H1 (cell line): Measurements from ENCODE around the gene CS. TPM values are rescaled to one million over a fixed set of nuclear protein-coding genes. Genes with fewer than 3 reads are reported as not detected.

Source experiments
- CTCF ChIA-PET: fragments of 300-600 bp; sonication (Branson Sonifier 250); formaldehyde crosslinking; loops from one replicate; lab custom pipeline; 2021; ENCODE audit not compliant: partially characterized antibody; lab: Charles Lee
- POLR2A ChIA-PET: fragments of 300-600 bp; sonication (Branson Sonifier 250); formaldehyde crosslinking; loops from one replicate; lab custom pipeline; 2021; ENCODE audit warnings: inconsistent platforms; ENCODE audit not compliant: partially characterized antibody; lab: Charles Lee
- DNase-seq, 2 experiments: peaks; one replicate each; pipeline versions ENCODE4 v3.0.0 to v3.0.0-alpha.2; 2010 to 2022; ENCODE audit warnings: low spot score in 2 of 2, low read depth in 1 of 2, mixed read lengths in 1 of 2
- FAIRE-seq: peaks from 2 replicates; lab custom pipeline; 2011; peaks lifted over from hg19 to GRCh38; lab: Jason Lieb, UNC
- H2AFZ ChIP-seq: 2 replicates; pipeline ENCODE4 v1.8.1; 2012; ENCODE audit warnings: low read length, inconsistent platforms
- H2AK5ac ChIP-seq: 2 replicates; pipeline ENCODE4 v1.6.1; 2013; ENCODE audit warnings: low read depth, low read length
- H2BK120ac ChIP-seq: replicated peaks from 2 replicates; pipeline ENCODE3; 2013; ENCODE audit warnings: low read depth, low read length, inconsistent platforms
- H2BK12ac ChIP-seq: 2 replicates; pipeline ENCODE4 v1.6.1; 2013; ENCODE audit warnings: low read depth, low read length
- H2BK15ac ChIP-seq: 2 replicates; pipeline ENCODE4 v1.6.1; 2013; ENCODE audit warnings: low read length
- H2BK20ac ChIP-seq: 2 replicates; pipeline ENCODE4 v1.6.1; 2013; ENCODE audit warnings: low read length
- H2BK5ac ChIP-seq: 2 replicates; pipeline ENCODE4 v1.6.1; 2013; ENCODE audit warnings: low read depth, low read length
- H3K14ac ChIP-seq: 2 replicates; pipeline ENCODE4 v1.6.1; 2013; ENCODE audit warnings: inconsistent platforms; ENCODE audit not compliant: insufficient read length
- H3K18ac ChIP-seq: 2 replicates; pipeline ENCODE4 v1.6.1; 2013; ENCODE audit warnings: low read length; ENCODE audit errors: extremely low read depth
- H3K23ac ChIP-seq: 2 replicates; pipeline ENCODE4 v1.6.1; 2013; ENCODE audit warnings: inconsistent platforms; ENCODE audit not compliant: insufficient read length
- H3K23me2 ChIP-seq: 2 replicates; pipeline ENCODE4 v1.6.1; 2013; ENCODE audit warnings: low read depth, low read length
- H3K27ac ChIP-seq: 2 replicates; pipeline ENCODE4 v1.6.1; 2011; ENCODE audit warnings: low read depth, low read length, inconsistent platforms
- H3K27me3 ChIP-seq, 4 experiments: replicated peaks in 1 of 4; 1 replicate in 1 of 4; 2 replicates in 3 of 4; pipeline versions ENCODE4 v1.6.1 to v1.8.1; 2011 to 2013; ENCODE audit warnings: low read length in 3 of 4, mild to moderate bottlenecking in 3 of 4, inconsistent platforms in 2 of 4, mixed read lengths in 2 of 4, moderate library complexity in 1 of 4; ENCODE audit not compliant: control insufficient read depth in 3 of 4, insufficient read depth in 3 of 4; ENCODE audit errors: extremely low read depth in 1 of 4
- H3K36me3 ChIP-seq, 4 experiments: 2 replicates each; pipeline versions ENCODE4 v1.6.1 to v1.8.1; 2011 to 2013; ENCODE audit warnings: mild to moderate bottlenecking in 4 of 4, low read length in 3 of 4, moderate library complexity in 2 of 4, control low read depth in 1 of 4, inconsistent platforms in 1 of 4; ENCODE audit not compliant: insufficient read depth in 4 of 4, control insufficient read depth in 2 of 4
- H3K4ac ChIP-seq: replicated peaks from 2 replicates; pipeline ENCODE3; 2013; ENCODE audit warnings: low read length, low read depth, mixed read lengths, inconsistent platforms; ENCODE audit not compliant: insufficient read length
- H3K4me1 ChIP-seq, 4 experiments: replicated peaks in 1 of 4; 1 replicate in 1 of 4; 2 replicates in 3 of 4; pipeline versions ENCODE4 v1.6.1 to v1.8.1; 2011 to 2013; ENCODE audit warnings: low read length in 3 of 4, inconsistent platforms in 2 of 4, mixed read lengths in 1 of 4; ENCODE audit not compliant: insufficient read depth in 4 of 4, control insufficient read depth in 3 of 4
- H3K4me2 ChIP-seq, 2 experiments: 2 replicates each; pipeline versions ENCODE4 v1.6.1 to v1.8.1; 2011 to 2013; ENCODE audit warnings: low read depth in 2 of 2, low read length in 2 of 2, control low read depth in 1 of 2, inconsistent platforms in 1 of 2, mild to moderate bottlenecking in 1 of 2; ENCODE audit not compliant: insufficient read depth in 1 of 2
- H3K4me3 ChIP-seq, 4 experiments: fragments of 200-600, 300-600 bp in 1 of 4; sonication (generic), shearing (Covaris generic), sonication (Bioruptor Twin) in 1 of 4; 2 replicates each; pipeline versions ENCODE4 v1.5.1 to v1.8.1; 2011 to 2016; ENCODE audit warnings: low read length in 4 of 4, low read depth in 3 of 4, control low read depth in 2 of 4, inconsistent platforms in 2 of 4, mild to moderate bottlenecking in 2 of 4, mixed read lengths in 1 of 4, moderate library complexity in 1 of 4; ENCODE audit not compliant: insufficient read depth in 2 of 4; ENCODE audit errors: extremely low read depth in 1 of 4
- H3K56ac ChIP-seq: replicated peaks from 2 replicates; pipeline ENCODE3; 2013; ENCODE audit warnings: low read depth, mild to moderate bottlenecking, mixed read lengths, low read length, inconsistent platforms; ENCODE audit not compliant: insufficient read length
- H3K79me1 ChIP-seq: 2 replicates; pipeline ENCODE4 v1.6.1; 2013; ENCODE audit warnings: low read depth, low read length, control low read depth
- H3K79me2 ChIP-seq, 2 experiments: 2 replicates each; pipeline versions ENCODE4 v1.6.1 to v1.8.1; 2012 to 2013; ENCODE audit warnings: low read length in 2 of 2, mild to moderate bottlenecking in 2 of 2, inconsistent platforms in 1 of 2; ENCODE audit not compliant: insufficient read depth in 2 of 2, control insufficient read depth in 1 of 2
- H3K9ac ChIP-seq, 4 experiments: replicated peaks in 1 of 4; 1 replicate in 1 of 4; 2 replicates in 3 of 4; pipeline versions ENCODE4 v1.6.1 to v1.8.1; 2011 to 2013; ENCODE audit warnings: low read depth in 3 of 4, low read length in 3 of 4, control low read depth in 2 of 4, mild to moderate bottlenecking in 2 of 4, moderate library complexity in 2 of 4, inconsistent platforms in 1 of 4; ENCODE audit errors: extremely low read depth in 1 of 4
- H3K9me3 ChIP-seq, 2 experiments: 2 replicates each; pipeline versions ENCODE4 v1.6.1 to v1.8.1; 2012 to 2013; ENCODE audit warnings: mild to moderate bottlenecking in 2 of 2, moderate library complexity in 2 of 2, control low read depth in 1 of 2, inconsistent platforms in 1 of 2, low read depth in 1 of 2, low read length in 1 of 2, mixed read lengths in 1 of 2; ENCODE audit not compliant: insufficient read depth in 2 of 2
- H4K20me1 ChIP-seq, 2 experiments: replicated peaks in 1 of 2; 2 replicates each; pipeline versions ENCODE3 to v1.8.1; 2011 to 2013; ENCODE audit warnings: inconsistent platforms in 2 of 2, low read length in 2 of 2, mild to moderate bottlenecking in 1 of 2; ENCODE audit not compliant: insufficient read depth in 2 of 2, control insufficient read depth in 1 of 2
- H4K5ac ChIP-seq: 2 replicates; pipeline ENCODE4 v1.6.1; 2013; ENCODE audit warnings: low read length, low read depth, mixed read lengths, inconsistent platforms; ENCODE audit not compliant: insufficient read length
- H4K8ac ChIP-seq: 2 replicates; pipeline ENCODE4 v1.8.0; 2013; ENCODE audit warnings: mild to moderate bottlenecking, moderate library complexity, low read length, inconsistent platforms; ENCODE audit not compliant: insufficient read depth; ENCODE audit errors: extremely low read depth
- H4K91ac ChIP-seq: replicated peaks from 2 replicates; pipeline ENCODE3; 2013; ENCODE audit warnings: low read length, mixed read lengths, inconsistent platforms; ENCODE audit not compliant: insufficient read length
- CHD1 ChIP-seq: IDR thresholded peaks from 2 replicates; pipeline ENCODE4 v1.6.1; 2012; ENCODE audit warnings: low read depth, low read length, improper control_type of control experiment
- CTBP2 ChIP-seq: IDR thresholded peaks from 2 replicates; pipeline ENCODE4 v1.7.0; 2011; ENCODE audit warnings: borderline replicate concordance, mild to moderate bottlenecking, moderate library complexity, mixed read lengths, low read length; ENCODE audit not compliant: insufficient read depth, insufficient read length
- CTCF ChIP-seq, 3 experiments: IDR thresholded peaks; 1 replicate in 2 of 3; 2 replicates in 1 of 3; pipeline versions ENCODE4 v1.5.1 to v1.6.1; 2011; ENCODE audit warnings: low read length in 3 of 3, mild to moderate bottlenecking in 3 of 3, inconsistent platforms in 2 of 3, low read depth in 1 of 3, moderate library complexity in 1 of 3; ENCODE audit not compliant: insufficient read depth in 1 of 3; ENCODE audit errors: control extremely low read depth in 1 of 3
- JUND ChIP-seq: IDR thresholded peaks from 2 replicates; pipeline ENCODE4 v1.6.1; 2011; ENCODE audit warnings: mild to moderate bottlenecking, improper control_type of control experiment, low read length
- NANOG ChIP-seq: IDR thresholded peaks from 2 replicates; pipeline ENCODE4 v1.6.1; 2011; ENCODE audit warnings: low read length, low read depth, mild to moderate bottlenecking, inconsistent platforms; ENCODE audit not compliant: insufficient read depth, poor library complexity, severe bottlenecking
- SIRT6 ChIP-seq: IDR thresholded peaks from one replicate; pipeline ENCODE4 v1.7.1; 2012; ENCODE audit warnings: low read length, inconsistent platforms
- SIX5 ChIP-seq: IDR thresholded peaks from 2 replicates; pipeline ENCODE4 v1.6.1; 2011; ENCODE audit warnings: mild to moderate bottlenecking, low read depth, low read length
- SP1 ChIP-seq: IDR thresholded peaks from 2 replicates; pipeline ENCODE4 v1.6.1; 2011; ENCODE audit warnings: low read depth, low read length
- TBP ChIP-seq: IDR thresholded peaks from 2 replicates; pipeline ENCODE4 v1.6.1; 2011; ENCODE audit warnings: low read depth, low read length, improper control_type of control experiment
- WGBS, 2 experiments: shearing (Covaris generic) in 1 of 2; methylation state at CpG; one replicate each; pipeline versions ENCODE4 v1.1.6 to v1.1.7; 2013 to 2015; ENCODE audit warnings: low lambda C conversion rate in 2 of 2, mixed read lengths in 2 of 2, inconsistent platforms in 1 of 2, low coverage in 1 of 2, missing lambda C conversion rate in 1 of 2; ENCODE audit not compliant: insufficient replicate concordance in 2 of 2, insufficient coverage in 1 of 2, insufficient read length in 1 of 2; ENCODE audit errors: extremely low coverage in 1 of 2, missing lambda C conversion rate in 1 of 2; 5-methylcytosine and 5-hydroxymethylcytosine counted together
- polyA plus RNA-seq, 7 experiments: library from polyadenylated mRNA; depleted of rRNA in 3 of 7; stranded (reverse) in 5 of 7; unstranded in 2 of 7; fragments of >200 nt in 5 of 7; fragments of 200-250 nt in 2 of 7; gene quantifications; 1 replicate in 5 of 7; 2 replicates in 1 of 7; 4 replicates in 1 of 7; pipeline versions ENCODE4 v1.2.1 to v1.2.3, GENCODE V29; 2011 to 2013; ENCODE audit warnings: missing spikeins in 2 of 7, mixed read lengths in 2 of 7
- total RNA-seq: library from RNA; stranded (reverse); fragmentation: NEBNext Ultra II Directional; extraction: Animal tissue kit (Norgen Biotek cat#: 25700); gene quantifications from 2 replicates; pipeline ENCODE4 v1.2.1, GENCODE V29; 2021

Gene CS
- total and polyA plus RNA-seq, 2 of the 8 experiments (the other 6 are each of a cell fraction or from before 2014, with no cell fraction given) = 96.6 to 238 TPM

- Histone ChIP-seq H2BK120ac (no peak overlapping the region), H3K23ac (no peak overlapping the region), H3K9me3 (no peaks in the 10 kb centered on the region), H4K91ac (no peak overlapping the region), H3K4me2 (peak overlapping the region; percentile 83 to 89), H3K79me2 (peaks cover 0 to 8% of the 10 kb centered on the region in 2 experiments; a peak in 1 of 4 replicates), H3K23me2 (peaks cover 11% of the 10 kb centered on the region; the same call in 1 of the 2 replicates), H3K27me3 (no peaks in the 10 kb centered on the region), H3K4me1 (peaks cover 8 to 17% (median 13%) of the 10 kb centered on the region in 4 experiments), H3K4me3 (peak overlapping the region; percentile 60 to 96 (median 88); a peak in 6 of 8 replicates), H4K5ac (no peak overlapping the region), H3K56ac (no peak overlapping the region), H3K4ac (no peak overlapping the region), H4K8ac (no peak overlapping the region), H2BK20ac (no peak overlapping the region), H2BK5ac (0 out of 2 replicates have a peak overlapping the region, but pooled peaks have one; percentile 22), H3K18ac (no peak overlapping the region), H2AFZ (no peak overlapping the region), H2AK5ac (no peak overlapping the region), H3K27ac (peak overlapping the region; percentile 53; the same call in 1 of the 2 replicates), H2BK15ac (no peak overlapping the region), H3K9ac (no peak overlapping the region), H3K14ac (no peak overlapping the region), H3K36me3 (peaks cover 28 to 49% (median 33%) of the 10 kb centered on the region in 4 experiments), H2BK12ac (no peak overlapping the region), H3K79me1 (peaks cover 7% of the 10 kb centered on the region), H4K20me1 (peaks cover 5 to 9% of the 10 kb centered on the region in 2 experiments)
- WGBS, 2 experiments = 70% methylated on average over 4 of the region's 4 CpGs; no CpG with 5 or more reads in 1 of the 2 experiments
- ChIA-PET POLR2A (interaction anchor here (0.5 to 3.8 kb wide), 28 partner anchors 10 to 380 kb away, joined by 3 to 41 read pairs (median 4); partner anchors contain the start of genes COQ10A, CS, MYL6 and RNF41), CTCF (interaction anchor here (0.6 to 6.4 kb wide), 20 partner anchors 8 to 137 kb away, joined by 3 to 47 read pairs (median 6); partner anchors contain the start of genes COQ10A, RNF41, SMARCC2 and ZC3H10)
- FAIRE-seq = no peak
- no peak for DNase-seq
- TF ChIP-seq CHD1 (no peak), JUND (peak; percentile 81), NANOG (no peak), TBP (no peak), SP1 (no peak), CTBP2 (no peak), SIX5 (no peak), CTCF (IDR thresholded peaks at IDR 0.05; ENCODE audit: control extremely low read depth in 1 of 3, insufficient read depth in 1 of 3, low read depth in 1 of 3, low read length in 3 of 3) (peak in 2 of 3 experiments; percentile 6 to 15; a peak in 2 of 4 replicates), SIRT6 (no peak)
Measured at GRCh38 chr12:56256326-56256960, 43.7 kb downstream of the CS start.
